Measurements from ENCODE around the gene RAB27A.

DNA sequence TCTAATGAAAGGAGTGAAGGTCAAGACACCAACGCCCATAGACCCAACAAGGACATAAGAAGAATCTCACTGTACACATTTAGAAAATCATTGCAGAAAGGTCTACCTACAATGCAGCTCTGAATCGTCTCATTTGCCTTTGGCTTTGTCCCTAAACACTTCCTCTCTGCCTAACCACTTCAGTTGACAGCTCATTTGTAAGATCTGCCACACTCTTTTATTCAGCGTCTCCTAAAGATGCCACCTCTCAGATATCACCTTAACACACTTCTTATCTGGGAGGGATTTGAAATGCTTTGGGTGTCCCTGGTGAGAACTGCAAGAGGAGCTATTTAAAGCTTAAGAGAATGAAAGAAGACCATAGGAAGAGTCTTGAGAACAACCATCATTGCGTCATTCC, 38.7 kb downstream of the RAB27A start:
- TF ChIP-seq EZH2 (IDR thresholded peaks at IDR 0.05; ENCODE audit: borderline replicate concordance, low read depth, low read length, severe bottlenecking), result no peak
- TF ChIP-seq, protein P1, sequence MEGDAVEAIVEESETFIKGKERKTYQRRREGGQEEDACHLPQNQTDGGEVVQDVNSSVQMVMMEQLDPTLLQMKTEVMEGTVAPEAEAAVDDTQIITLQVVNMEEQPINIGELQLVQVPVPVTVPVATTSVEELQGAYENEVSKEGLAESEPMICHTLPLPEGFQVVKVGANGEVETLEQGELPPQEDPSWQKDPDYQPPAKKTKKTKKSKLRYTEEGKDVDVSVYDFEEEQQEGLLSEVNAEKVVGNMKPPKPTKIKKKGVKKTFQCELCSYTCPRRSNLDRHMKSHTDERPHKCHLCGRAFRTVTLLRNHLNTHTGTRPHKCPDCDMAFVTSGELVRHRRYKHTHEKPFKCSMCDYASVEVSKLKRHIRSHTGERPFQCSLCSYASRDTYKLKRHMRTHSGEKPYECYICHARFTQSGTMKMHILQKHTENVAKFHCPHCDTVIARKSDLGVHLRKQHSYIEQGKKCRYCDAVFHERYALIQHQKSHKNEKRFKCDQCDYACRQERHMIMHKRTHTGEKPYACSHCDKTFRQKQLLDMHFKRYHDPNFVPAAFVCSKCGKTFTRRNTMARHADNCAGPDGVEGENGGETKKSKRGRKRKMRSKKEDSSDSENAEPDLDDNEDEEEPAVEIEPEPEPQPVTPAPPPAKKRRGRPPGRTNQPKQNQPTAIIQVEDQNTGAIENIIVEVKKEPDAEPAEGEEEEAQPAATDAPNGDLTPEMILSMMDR (IDR thresholded peaks at IDR 0.05; ENCODE audit: extremely low read depth in 1 of 2, insufficient read depth in 1 of 2, low read depth in 1 of 2, low read length in 2 of 2), result no peak
- TF ChIP-seq, protein P2, sequence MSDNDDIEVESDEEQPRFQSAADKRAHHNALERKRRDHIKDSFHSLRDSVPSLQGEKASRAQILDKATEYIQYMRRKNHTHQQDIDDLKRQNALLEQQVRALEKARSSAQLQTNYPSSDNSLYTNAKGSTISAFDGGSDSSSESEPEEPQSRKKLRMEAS (IDR thresholded peaks at IDR 0.05; ENCODE audit: insufficient read depth, insufficient read length), result no peak
- TF ChIP-seq POLR2A (IDR thresholded peaks at IDR 0.05; ENCODE audit: low read depth, low read length), result no peak
- no peak for TF ChIP-seq GATA2 (IDR thresholded peaks at IDR 0.05; ENCODE audit: insufficient read depth, insufficient read length, low read depth, low read length)
- TF ChIP-seq POLR2AphosphoS5 (IDR thresholded peaks at IDR 0.05; ENCODE audit: insufficient read depth, low read depth, low read length), result no peak
- TF ChIP-seq FOS (IDR thresholded peaks at IDR 0.05; ENCODE audit: borderline replicate concordance, insufficient read depth, low read length), result no peak
- no peak for TF ChIP-seq JUN (IDR thresholded peaks at IDR 0.05; ENCODE audit: borderline replicate concordance, insufficient read depth, insufficient read length, low read depth)
- TF ChIP-seq MYC (IDR thresholded peaks at IDR 0.05; ENCODE audit: low read depth, low read length), result no peak
